Breast epithelium (tissue), 3 donors: ENCODE measurements around the gene ADCY1.

Experiments used
- CTCF ChIP-seq, 3 donors: fragments of 450-650 bp; IDR thresholded peaks; one replicate each; pipeline ENCODE4 v1.5.1; 2016 to 2017; ENCODE audit warnings: antibody characterized with exemption in 3 of 3, mild to moderate bottlenecking in 3 of 3, moderate library complexity in 3 of 3
- POLR2A ChIP-seq: fragments of 450-650 bp; IDR thresholded peaks from one replicate; pipeline ENCODE4 v1.6.1; 2016; ENCODE audit warnings: antibody characterized with exemption, mild to moderate bottlenecking, moderate library complexity
- POLR2AphosphoS5 ChIP-seq, 3 donors: sonication (generic); formaldehyde crosslinking; IDR thresholded peaks; one replicate each; pipeline ENCODE4 v1.6.1; 2017; ENCODE audit warnings: antibody characterized with exemption in 3 of 3

DNA sequence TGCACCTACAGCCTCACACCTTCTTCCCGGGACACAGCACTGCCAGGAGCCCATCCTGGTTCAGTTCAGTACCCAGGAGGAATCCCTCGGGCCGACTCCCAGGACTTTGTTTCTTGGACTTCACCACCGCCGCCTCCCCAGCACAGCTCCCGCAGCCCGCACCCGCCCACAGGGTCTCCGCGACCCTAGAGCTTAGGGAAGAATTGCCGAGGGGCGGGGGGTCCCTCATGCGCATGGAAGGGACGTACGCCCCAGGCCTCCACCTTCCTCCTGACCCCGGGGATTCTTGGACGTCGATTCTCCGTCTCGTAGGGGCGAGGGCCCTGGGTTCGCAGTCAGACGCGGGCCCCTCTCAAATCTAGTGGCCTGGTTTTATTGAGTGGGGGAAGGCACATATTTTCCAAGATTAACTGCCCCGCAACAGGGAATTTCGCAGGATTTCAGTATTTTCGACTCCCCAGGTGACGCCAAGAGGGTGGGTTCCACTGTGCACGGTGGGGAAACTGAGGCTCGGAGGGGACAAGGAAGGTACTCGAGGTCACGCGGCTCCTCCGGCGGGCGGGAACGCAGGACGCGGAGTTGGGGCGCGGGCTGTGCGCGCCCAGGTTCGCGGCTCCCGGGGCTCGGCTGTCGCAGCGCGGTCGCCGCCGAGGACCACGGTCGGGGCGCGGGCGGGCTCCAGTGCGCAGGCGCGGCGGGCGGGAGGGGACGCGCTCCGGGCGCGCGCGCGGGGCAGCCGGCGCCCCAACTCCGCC lies at the start of gene ADCY1:
- TF ChIP-seq CTCF (IDR thresholded peaks at IDR 0.05): no peak
- no peak for TF ChIP-seq POLR2A
- TF ChIP-seq POLR2AphosphoS5 (IDR thresholded peaks at IDR 0.05): no peak
